ENCODE results near the gene TTC3. TPM values are rescaled to one million over a fixed set of nuclear protein-coding genes. Genes with fewer than 3 reads are reported as not detected.
"Not testable (repeated sequence)": the region's sequence is repeated elsewhere in the genome, so short reads cannot be mapped to it uniquely, and the experiment has no call there.

Gene TTC3
- total and polyA plus RNA-seq, 4 experiments from 2014 or later: 36.4 to 171 (median 136) TPM

DNA sequence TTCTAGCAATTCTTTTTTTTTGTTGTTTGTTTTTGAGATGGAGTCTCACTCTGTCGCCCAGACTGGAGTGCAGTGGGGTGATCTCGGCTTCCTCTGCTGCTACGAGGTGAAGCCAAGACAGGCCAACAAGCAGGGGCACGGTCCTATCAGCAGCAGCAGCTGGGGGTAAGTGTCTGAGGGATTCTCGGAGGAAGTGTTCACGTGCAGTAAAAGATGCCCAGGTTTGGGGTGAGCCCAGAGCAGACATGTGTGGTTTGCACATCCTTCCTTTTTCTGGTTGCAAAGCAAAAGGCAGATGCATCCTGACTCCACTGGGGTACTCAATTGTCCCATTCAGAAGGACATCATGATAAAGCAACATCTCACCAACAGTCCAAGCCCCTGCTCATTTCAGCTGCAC, 27.9 kb upstream of the TTC3 start:
- intact Hi-C loops (cut with micrococcal nuclease): no loop called here
- Mint-ChIP-seq H3K4me3 (no peak overlapping the region), H3K9me3 (no peaks in the 10 kb centered on the region), H3K4me1 (peaks cover 6 to 11% (median 8%) of the 10 kb centered on the region in 4 donors), H3K36me3 (no peaks in the 10 kb centered on the region), H3K27me3 (peaks cover 3 to 7% of the 10 kb centered on the region in 2 donors), H3K27ac (peak overlapping the region in 1 of 7 donors; percentile 38)
- Histone ChIP-seq H3K9me3 (ENCODE audit: control insufficient read depth in 1 of 2, low read length in 2 of 2) (no peaks in the 10 kb centered on the region), H3K27me3 (ENCODE audit: insufficient read depth, low read length) (no peaks in the 10 kb centered on the region), H3K36me3 (ENCODE audit: insufficient read depth, low read length) (no peaks in the 10 kb centered on the region), H3K27ac (ENCODE audit: low read depth, low read length) (no peak overlapping the region), H3K4me3 (ENCODE audit: low read length in 2 of 2) (no peak overlapping the region), H3K4me1 (ENCODE audit: insufficient read depth, low read length) (peaks cover 6% of the 10 kb centered on the region)
- ChIA-PET POLR2A (ENCODE audit: partially characterized antibody) (no interaction called here), CTCF (ENCODE audit: partially characterized antibody) (no interaction called here)
- DNase-seq: peak in 1 of 5 donors; percentile 1

- Histone ChIP-seq H3K9me3 (ENCODE audit: control insufficient read depth in 1 of 2, low read length in 2 of 2) (no peaks in the 10 kb centered on the region), H3K27ac (ENCODE audit: low read depth, low read length) (no peak overlapping the region), H3K4me3 (ENCODE audit: low read length in 2 of 2) (no peak overlapping the region), H3K27me3 (ENCODE audit: insufficient read depth, low read length) (no peaks in the 10 kb centered on the region), H3K4me1 (ENCODE audit: insufficient read depth, low read length) (peaks cover 6% of the 10 kb centered on the region), H3K36me3 (ENCODE audit: insufficient read depth, low read length) (no peaks in the 10 kb centered on the region)
- no peak for DNase-seq
- Mint-ChIP-seq H3K9me3 (no peaks in the 10 kb centered on the region), H3K36me3 (no peaks in the 10 kb centered on the region), H3K4me3 (no peak overlapping the region), H3K27ac (no peak overlapping the region), H3K4me1 (peaks cover 6 to 11% (median 8%) of the 10 kb centered on the region in 4 donors), H3K27me3 (peaks cover 3 to 7% of the 10 kb centered on the region in 2 donors)
- POLR2A ChIA-PET (ENCODE audit: partially characterized antibody): no interaction called here
- intact Hi-C loops (cut with micrococcal nuclease): no loop called here
- CTCF ChIA-PET (ENCODE audit: partially characterized antibody): no interaction called here
Observed at GRCh38 chr21:37045556-37045955, 27.5 kb upstream of the TTC3 start.

DNA sequence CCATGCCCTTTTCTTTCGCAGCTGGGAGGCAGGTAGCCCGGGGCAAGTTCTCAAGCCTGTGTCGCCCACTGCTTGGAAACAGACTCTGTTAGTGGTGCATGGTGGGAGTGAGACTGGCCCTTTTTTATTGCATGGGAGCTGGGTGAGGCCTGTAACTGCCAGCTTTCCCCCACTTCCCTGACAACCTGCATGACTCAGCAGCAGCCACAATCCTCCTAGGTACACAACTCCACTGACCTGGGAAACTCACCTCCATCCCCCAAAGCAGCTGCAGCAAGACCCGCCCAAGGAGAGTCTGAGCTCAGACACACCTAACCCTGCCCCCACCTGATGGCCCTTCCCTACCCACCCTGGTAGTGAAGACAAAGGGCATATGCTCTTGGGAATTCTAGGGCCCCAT, 26.0 kb upstream of the TTC3 start:
- Histone ChIP-seq H3K4me1 (ENCODE audit: insufficient read depth, low read length) (peaks cover 6% of the 10 kb centered on the region), H3K4me3 (ENCODE audit: low read length in 2 of 2) (no peak overlapping the region), H3K36me3 (ENCODE audit: insufficient read depth, low read length) (no peaks in the 10 kb centered on the region), H3K9me3 (ENCODE audit: control insufficient read depth in 1 of 2, low read length in 2 of 2) (no peaks in the 10 kb centered on the region), H3K27me3 (ENCODE audit: insufficient read depth, low read length) (no peaks in the 10 kb centered on the region), H3K27ac (ENCODE audit: low read depth, low read length) (no peak overlapping the region)
- Mint-ChIP-seq H3K27ac (no peak overlapping the region), H3K36me3 (no peaks in the 10 kb centered on the region), H3K4me1 (peaks cover 6 to 11% (median 8%) of the 10 kb centered on the region in 4 donors), H3K4me3 (no peak overlapping the region), H3K27me3 (peaks cover 6 to 7% of the 10 kb centered on the region in 2 donors), H3K9me3 (no peaks in the 10 kb centered on the region)
- intact Hi-C loops (cut with micrococcal nuclease): no loop called here
- no peak for DNase-seq
- ChIA-PET CTCF (ENCODE audit: partially characterized antibody) (no interaction called here), POLR2A (ENCODE audit: partially characterized antibody) (no interaction called here)

DNA sequence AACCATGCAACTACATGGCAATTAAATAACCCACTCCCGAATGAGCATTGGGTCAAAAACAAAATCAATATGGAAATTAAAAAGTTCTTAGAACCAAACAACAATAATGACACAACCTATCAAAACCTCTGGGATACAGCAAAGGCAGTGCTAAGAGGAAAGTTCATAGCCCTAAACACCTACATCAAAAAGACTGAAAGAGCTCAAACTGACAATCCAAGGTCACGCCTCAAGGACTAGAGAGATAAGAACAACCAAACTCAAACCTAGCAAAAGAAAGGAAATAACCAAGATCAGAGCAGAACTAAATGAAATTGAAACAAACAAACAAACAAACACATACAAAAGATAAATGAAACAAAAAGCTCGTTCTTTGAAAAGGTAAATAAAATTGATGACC, 23.3 kb upstream of the TTC3 start:
- H3K27me3 ChIP-seq (ENCODE audit: insufficient read depth, low read length); H3K9me3 ChIP-seq (ENCODE audit: control insufficient read depth in 1 of 2, low read length in 2 of 2); H3K27ac Mint-ChIP-seq; POLR2A ChIA-PET (ENCODE audit: partially characterized antibody); H3K4me1 ChIP-seq (ENCODE audit: insufficient read depth, low read length); CTCF ChIA-PET (ENCODE audit: partially characterized antibody); H3K36me3 Mint-ChIP-seq; H3K27me3 Mint-ChIP-seq; DNase-seq; H3K4me1 Mint-ChIP-seq; H3K27ac ChIP-seq (ENCODE audit: low read depth, low read length); H3K4me3 ChIP-seq (ENCODE audit: low read length in 2 of 2); H3K4me3 Mint-ChIP-seq; H3K9me3 Mint-ChIP-seq; H3K36me3 ChIP-seq (ENCODE audit: insufficient read depth, low read length); intact Hi-C loops (cut with micrococcal nuclease): not testable (repeated sequence)

DNA sequence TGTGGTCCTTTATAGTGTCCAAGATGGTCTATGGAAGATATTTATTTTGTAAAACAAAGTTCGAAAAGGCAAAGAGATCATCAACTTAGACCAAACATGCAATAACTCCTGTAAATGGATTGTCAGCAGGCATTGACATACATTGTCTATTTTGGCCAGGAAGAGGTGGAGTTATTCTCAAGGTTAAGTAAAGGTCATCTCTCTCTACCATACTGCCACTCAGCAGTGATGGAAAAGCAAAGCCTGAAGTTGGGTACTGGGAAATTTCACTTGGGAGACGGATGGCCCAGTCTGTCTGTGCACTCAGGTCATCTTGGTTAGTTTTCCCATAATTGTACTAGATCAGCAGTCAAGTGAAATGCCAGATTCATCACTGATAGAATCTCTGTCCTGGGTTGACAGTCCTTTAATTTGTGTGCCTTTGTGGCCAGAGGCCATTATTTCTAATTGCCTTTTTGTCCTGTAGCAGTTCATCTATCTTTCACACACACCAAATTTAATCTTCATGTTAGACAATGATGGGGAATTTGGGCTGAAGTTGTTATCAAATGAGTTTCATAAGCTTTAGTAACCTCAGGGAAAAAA, 17.7 kb upstream of the TTC3 start:
- Histone ChIP-seq H3K36me3 (ENCODE audit: insufficient read depth, low read length) (no peaks in the 10 kb centered on the region), H3K27me3 (ENCODE audit: insufficient read depth, low read length) (no peaks in the 10 kb centered on the region), H3K4me3 (ENCODE audit: low read length in 2 of 2) (no peak overlapping the region), H3K27ac (ENCODE audit: low read depth, low read length) (no peak overlapping the region), H3K4me1 (ENCODE audit: insufficient read depth, low read length) (no peaks in the 10 kb centered on the region), H3K9me3 (ENCODE audit: control insufficient read depth in 1 of 2, low read length in 2 of 2) (no peaks in the 10 kb centered on the region)
- H3K4me3 Mint-ChIP-seq: no peak overlapping the region
- H3K9me3 Mint-ChIP-seq: no peaks in the 10 kb centered on the region
- H3K4me1 Mint-ChIP-seq: no peaks in the 10 kb centered on the region
- H3K36me3 Mint-ChIP-seq: no peaks in the 10 kb centered on the region
- no peak for DNase-seq
- CTCF ChIA-PET (ENCODE audit: partially characterized antibody): no interaction called here
- POLR2A ChIA-PET (ENCODE audit: partially characterized antibody): no interaction called here
- no peak overlapping the region for H3K27ac Mint-ChIP-seq
- intact Hi-C loops (cut with micrococcal nuclease): no loop called here
- H3K27me3 Mint-ChIP-seq: peaks cover 0 to 3% of the 10 kb centered on the region in 2 donors

- POLR2A ChIA-PET (ENCODE audit: partially characterized antibody): no interaction called here
- H3K9me3 Mint-ChIP-seq: no peaks in the 10 kb centered on the region
- no peaks in the 10 kb centered on the region for H3K36me3 Mint-ChIP-seq
- Histone ChIP-seq H3K27ac (ENCODE audit: low read depth, low read length) (no peak overlapping the region), H3K4me1 (ENCODE audit: insufficient read depth, low read length) (no peaks in the 10 kb centered on the region), H3K9me3 (ENCODE audit: control insufficient read depth in 1 of 2, low read length in 2 of 2) (no peaks in the 10 kb centered on the region), H3K27me3 (ENCODE audit: insufficient read depth, low read length) (no peaks in the 10 kb centered on the region), H3K36me3 (ENCODE audit: insufficient read depth, low read length) (no peaks in the 10 kb centered on the region), H3K4me3 (ENCODE audit: low read length in 2 of 2) (no peak overlapping the region)
- no peak for DNase-seq
- H3K27ac Mint-ChIP-seq: no peak overlapping the region
- CTCF ChIA-PET (ENCODE audit: partially characterized antibody): no interaction called here
- H3K27me3 Mint-ChIP-seq: no peaks in the 10 kb centered on the region
- H3K4me1 Mint-ChIP-seq: peaks cover 0 to 3% (median 0%) of the 10 kb centered on the region in 4 donors
- intact Hi-C loops (cut with micrococcal nuclease): no loop called here
- no peak overlapping the region for H3K4me3 Mint-ChIP-seq
Observed at GRCh38 chr21:37057614-37058013, 15.4 kb upstream of the TTC3 start.

- Histone ChIP-seq H3K27me3 (ENCODE audit: insufficient read depth, low read length) (no peaks in the 10 kb centered on the region), H3K27ac (ENCODE audit: low read depth, low read length) (no peak overlapping the region), H3K9me3 (ENCODE audit: control insufficient read depth in 1 of 2, low read length in 2 of 2) (no peaks in the 10 kb centered on the region), H3K4me3 (ENCODE audit: low read length in 2 of 2) (no peak overlapping the region), H3K4me1 (ENCODE audit: insufficient read depth, low read length) (no peaks in the 10 kb centered on the region), H3K36me3 (ENCODE audit: insufficient read depth, low read length) (no peaks in the 10 kb centered on the region)
- Mint-ChIP-seq H3K27ac (no peak overlapping the region), H3K4me3 (no peak overlapping the region), H3K9me3 (no peaks in the 10 kb centered on the region), H3K27me3 (no peaks in the 10 kb centered on the region), H3K36me3 (no peaks in the 10 kb centered on the region), H3K4me1 (peaks cover 0 to 3% (median 0%) of the 10 kb centered on the region in 4 donors)
- DNase-seq: no peak
- ChIA-PET CTCF (ENCODE audit: partially characterized antibody) (no interaction called here), POLR2A (ENCODE audit: partially characterized antibody) (no interaction called here)
- intact Hi-C loops (cut with micrococcal nuclease): no loop called here
Observed at GRCh38 chr21:37058261-37058660, 14.8 kb upstream of the TTC3 start.

DNA sequence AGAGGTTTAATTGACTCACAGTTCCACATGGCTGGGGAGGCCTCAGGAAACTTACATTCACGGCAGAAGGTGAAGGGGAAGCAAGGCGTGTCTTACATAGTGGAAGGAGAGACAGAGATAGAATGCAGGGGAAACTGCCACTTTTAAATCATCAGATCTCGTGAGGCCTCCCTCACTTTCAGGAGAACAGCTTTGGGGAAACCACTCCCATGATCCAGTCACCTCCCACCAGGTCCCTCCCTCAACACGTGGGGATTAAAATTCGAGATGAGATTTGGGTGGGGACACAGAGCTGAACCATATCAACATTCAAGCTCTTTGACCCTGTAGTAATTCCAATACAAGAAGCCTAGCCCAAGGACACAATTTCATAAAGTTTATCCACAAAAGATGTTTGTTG, 13.9 kb upstream of the TTC3 start:
- no peaks in the 10 kb centered on the region for H3K27me3 Mint-ChIP-seq
- no peaks in the 10 kb centered on the region for H3K36me3 Mint-ChIP-seq

More for the DNA sequence above, 13.9 kb upstream of the TTC3 start:
- ChIA-PET CTCF (ENCODE audit: partially characterized antibody) (no interaction called here), POLR2A (ENCODE audit: partially characterized antibody) (no interaction called here)
- Mint-ChIP-seq H3K4me1 (peaks cover 0 to 3% (median 0%) of the 10 kb centered on the region in 4 donors), H3K9me3 (no peaks in the 10 kb centered on the region), H3K27ac (no peak overlapping the region), H3K4me3 (no peak overlapping the region)
- H3K27me3 ChIP-seq (ENCODE audit: insufficient read depth, low read length): no peaks in the 10 kb centered on the region
- H3K9me3 ChIP-seq (ENCODE audit: control insufficient read depth in 1 of 2, low read length in 2 of 2): no peaks in the 10 kb centered on the region
- intact Hi-C loops (cut with micrococcal nuclease): no loop called here
- no peak for DNase-seq
- H3K36me3 ChIP-seq (ENCODE audit: insufficient read depth, low read length): no peaks in the 10 kb centered on the region
- H3K4me1 ChIP-seq (ENCODE audit: insufficient read depth, low read length): no peaks in the 10 kb centered on the region
- H3K4me3 ChIP-seq (ENCODE audit: low read length in 2 of 2): no peak overlapping the region
- no peak overlapping the region for H3K27ac ChIP-seq (ENCODE audit: low read depth, low read length)
